ENCODE data around the gene CCDC122.

Gene CCDC122

DNA sequence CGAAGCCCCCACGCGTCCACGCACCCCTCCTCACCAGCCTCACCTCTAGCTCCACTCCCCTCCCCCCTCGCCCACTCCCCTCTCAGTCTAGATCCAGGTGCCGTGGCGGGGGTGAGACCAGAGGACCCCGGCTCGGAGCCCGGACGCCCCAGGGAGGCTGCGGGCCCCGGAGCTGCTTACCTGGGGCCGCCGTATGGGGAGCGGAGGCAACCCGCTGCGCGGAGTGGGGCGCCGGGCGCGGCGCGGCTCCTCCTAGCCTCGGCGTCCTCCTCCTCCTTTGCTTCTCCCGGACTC lies 93.1 kb downstream of the CCDC122 start:
- Histone ChIP-seq H3K4me1 (ENCODE audit: insufficient read depth, low read length, severe bottlenecking) (no peaks in the 10 kb centered on the region), H3K4me3 (ENCODE audit: low read depth, low read length, poor library complexity, severe bottlenecking) (no peak overlapping the region), H3K79me2 (ENCODE audit: insufficient read depth, low read length) (no peaks in the 10 kb centered on the region), H4K20me1 (ENCODE audit: insufficient read depth, low read length) (no peaks in the 10 kb centered on the region), H3K27me3 (ENCODE audit: insufficient read depth, low read length) (no peaks in the 10 kb centered on the region), H3K4me2 (ENCODE audit: low read length) (no peak overlapping the region), H3K27ac (ENCODE audit: low read depth, low read length, poor library complexity, severe bottlenecking) (no peak overlapping the region), H3F3A (ENCODE audit: insufficient read depth, low read length) (no peaks in the 10 kb centered on the region), H3K9me2 (ENCODE audit: low read depth, low read length) (no peaks in the 10 kb centered on the region), H3K36me3 (ENCODE audit: insufficient read depth, low read length) (no peaks in the 10 kb centered on the region), H3K9me3 (ENCODE audit: low read length) (no peaks in the 10 kb centered on the region), H2AFZ (ENCODE audit: low read length) (no peak overlapping the region), H3K9ac (ENCODE audit: low read length) (no peak overlapping the region)
- no peak for TF ChIP-seq EZH2 (IDR thresholded peaks at IDR 0.05; ENCODE audit: borderline replicate concordance, low read length)
- TF ChIP-seq, protein P1, sequence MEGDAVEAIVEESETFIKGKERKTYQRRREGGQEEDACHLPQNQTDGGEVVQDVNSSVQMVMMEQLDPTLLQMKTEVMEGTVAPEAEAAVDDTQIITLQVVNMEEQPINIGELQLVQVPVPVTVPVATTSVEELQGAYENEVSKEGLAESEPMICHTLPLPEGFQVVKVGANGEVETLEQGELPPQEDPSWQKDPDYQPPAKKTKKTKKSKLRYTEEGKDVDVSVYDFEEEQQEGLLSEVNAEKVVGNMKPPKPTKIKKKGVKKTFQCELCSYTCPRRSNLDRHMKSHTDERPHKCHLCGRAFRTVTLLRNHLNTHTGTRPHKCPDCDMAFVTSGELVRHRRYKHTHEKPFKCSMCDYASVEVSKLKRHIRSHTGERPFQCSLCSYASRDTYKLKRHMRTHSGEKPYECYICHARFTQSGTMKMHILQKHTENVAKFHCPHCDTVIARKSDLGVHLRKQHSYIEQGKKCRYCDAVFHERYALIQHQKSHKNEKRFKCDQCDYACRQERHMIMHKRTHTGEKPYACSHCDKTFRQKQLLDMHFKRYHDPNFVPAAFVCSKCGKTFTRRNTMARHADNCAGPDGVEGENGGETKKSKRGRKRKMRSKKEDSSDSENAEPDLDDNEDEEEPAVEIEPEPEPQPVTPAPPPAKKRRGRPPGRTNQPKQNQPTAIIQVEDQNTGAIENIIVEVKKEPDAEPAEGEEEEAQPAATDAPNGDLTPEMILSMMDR (IDR thresholded peaks at IDR 0.05; ENCODE audit: low read length), result no peak

Measured in OCI-LY1 (cell line).